ENCODE measurements around the gene PLCD1.
"Not testable (repeated sequence)": the region's sequence is repeated elsewhere in the genome, so short reads cannot be mapped to it uniquely, and the experiment has no call there.

Gene PLCD1

GRCh38 chr3:38029400-38030125 is at the start of gene PLCD1:
Gene PLCD1, minus strand, starts transcription at chr3:38029642. Its CDS starts 103 bp downstream, at chr3:38029539.
- DNase-seq: no peak

- DNase-seq: not testable (repeated sequence)
Measured at GRCh38 chr3:38077073-38077472, 47.6 kb upstream of the PLCD1 start.

GRCh38 chr3:38070013-38070412 is 40.6 kb upstream of the PLCD1 start:
- DNase-seq: no peak

GRCh38 chr3:38067508-38068233 is 38.2 kb upstream of the PLCD1 start:
- DNase-seq: no peak

- DNase-seq: not testable (repeated sequence)
Measured at GRCh38 chr3:38064453-38064852, 35.0 kb upstream of the PLCD1 start.

- DNase-seq: no peak
Measured at GRCh38 chr3:38062809-38063208, 33.4 kb upstream of the PLCD1 start.

GRCh38 chr3:38059591-38059990 is 30.1 kb upstream of the PLCD1 start:
- DNase-seq: no peak

- no peak for DNase-seq
Measured at GRCh38 chr3:38059148-38059547, 29.7 kb upstream of the PLCD1 start.

GRCh38 chr3:38054499-38055001 is 25.1 kb upstream of the PLCD1 start:
- DNase-seq: peak; percentile 9

GRCh38 chr3:38053813-38054498 is 24.5 kb upstream of the PLCD1 start:
- not testable (repeated sequence) for DNase-seq

- not testable (repeated sequence) for DNase-seq
Measured at GRCh38 chr3:38053286-38053685, 23.8 kb upstream of the PLCD1 start.

GRCh38 chr3:38051131-38051530 is 21.7 kb upstream of the PLCD1 start:
- no peak for DNase-seq

GRCh38 chr3:38049358-38050126 is 20.1 kb upstream of the PLCD1 start:
- no peak for DNase-seq

- no peak for DNase-seq
Measured at GRCh38 chr3:38047896-38048295, 18.5 kb upstream of the PLCD1 start.

GRCh38 chr3:38046821-38047220 is 17.4 kb upstream of the PLCD1 start:
- no peak for DNase-seq

- DNase-seq: no peak
Measured at GRCh38 chr3:38046027-38046426, 16.6 kb upstream of the PLCD1 start.

GRCh38 chr3:38043486-38043885 is 14.0 kb upstream of the PLCD1 start:
- no peak for DNase-seq

GRCh38 chr3:38040401-38040800 is 11.0 kb upstream of the PLCD1 start:
- DNase-seq: no peak

GRCh38 chr3:38039899-38040261 is 10.4 kb upstream of the PLCD1 start:
- DNase-seq: no peak

- DNase-seq: peak; percentile 85
Measured at GRCh38 chr3:38039101-38039898, 9.9 kb upstream of the PLCD1 start, which contains the start of gene DLEC1. Gene DLEC1, plus strand, starts transcription at chr3:38039208. Its CDS starts 18 bp downstream, at chr3:38039226.

GRCh38 chr3:38038447-38038911 is 9.0 kb upstream of the PLCD1 start:
- peak; percentile 29 for DNase-seq

GRCh38 chr3:38036906-38037305 is 7.5 kb upstream of the PLCD1 start:
- no peak for DNase-seq
